ACHN (cell line): ENCODE measurements around the gene PIANP.
"Not testable (repeated sequence)": the region's sequence is repeated elsewhere in the genome, so short reads cannot be mapped to it uniquely, and the experiment has no call there.

Experiments
- DNase-seq: peaks from one replicate; pipeline ENCODE4 v3.0.0-alpha.2; 2015
- in situ Hi-C: cut with HindIII; loops from 2 replicates; pipeline ENCODE4 v1.10.0; 2017; ENCODE audit warnings: low sequenced_read_pairs, low pct_ligation_motif_present, low pct_unique_long_range_greater_than_20kb

The PIANP gene, protein sequence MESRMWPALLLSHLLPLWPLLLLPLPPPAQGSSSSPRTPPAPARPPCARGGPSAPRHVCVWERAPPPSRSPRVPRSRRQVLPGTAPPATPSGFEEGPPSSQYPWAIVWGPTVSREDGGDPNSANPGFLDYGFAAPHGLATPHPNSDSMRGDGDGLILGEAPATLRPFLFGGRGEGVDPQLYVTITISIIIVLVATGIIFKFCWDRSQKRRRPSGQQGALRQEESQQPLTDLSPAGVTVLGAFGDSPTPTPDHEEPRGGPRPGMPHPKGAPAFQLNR

DNA sequence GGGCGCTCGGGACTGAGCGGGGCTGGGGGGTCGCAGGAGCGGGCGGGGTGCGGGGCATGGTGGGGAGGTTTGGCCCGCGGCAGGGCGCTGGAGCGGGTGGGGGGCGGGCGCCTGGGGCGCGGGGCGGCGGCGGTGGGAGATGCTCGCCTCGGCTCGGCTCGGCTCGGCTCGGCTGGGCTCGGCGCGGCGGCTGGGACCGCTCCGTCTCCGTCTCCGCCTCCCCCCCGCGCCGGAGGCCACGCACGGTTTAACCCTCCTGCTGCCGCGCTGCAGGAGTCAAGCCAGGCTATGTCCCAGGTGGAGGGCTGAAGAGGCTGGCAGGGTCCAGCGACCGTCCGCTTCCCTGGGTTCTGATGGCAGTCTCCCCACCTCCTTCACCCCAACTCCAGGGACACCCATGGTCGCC lies at the start of gene PIANP:
Gene PIANP (minus strand): TSS at position 170 of the 406 bp plus-strand sequence. CDS start 2,754 bp downstream, outside the sequence.
- in situ Hi-C loops = no loop called here
- peak; percentile 49 for DNase-seq

DNA sequence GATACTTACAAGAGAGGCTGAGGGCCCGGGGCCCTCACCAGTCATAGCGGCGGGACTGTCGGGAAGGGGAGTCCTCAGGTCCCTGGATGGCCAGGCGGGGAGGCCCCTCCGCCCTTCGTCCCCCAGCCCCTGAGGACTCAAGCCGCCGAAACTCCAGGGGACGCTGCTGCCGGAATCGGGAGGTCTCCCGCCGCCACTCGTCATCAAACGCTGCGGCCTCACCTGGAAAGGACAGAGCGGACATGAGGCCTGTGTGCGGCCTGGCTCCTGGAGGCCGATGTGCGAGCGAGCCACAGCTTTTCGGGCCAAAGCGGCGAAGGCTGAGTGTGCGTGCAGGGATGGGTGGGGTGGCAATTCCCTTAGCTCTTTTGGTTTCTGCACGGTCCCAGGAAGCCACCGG lies 48.1 kb upstream of the PIANP start:
- in situ Hi-C loops = no loop called here
- no peak for DNase-seq

DNA sequence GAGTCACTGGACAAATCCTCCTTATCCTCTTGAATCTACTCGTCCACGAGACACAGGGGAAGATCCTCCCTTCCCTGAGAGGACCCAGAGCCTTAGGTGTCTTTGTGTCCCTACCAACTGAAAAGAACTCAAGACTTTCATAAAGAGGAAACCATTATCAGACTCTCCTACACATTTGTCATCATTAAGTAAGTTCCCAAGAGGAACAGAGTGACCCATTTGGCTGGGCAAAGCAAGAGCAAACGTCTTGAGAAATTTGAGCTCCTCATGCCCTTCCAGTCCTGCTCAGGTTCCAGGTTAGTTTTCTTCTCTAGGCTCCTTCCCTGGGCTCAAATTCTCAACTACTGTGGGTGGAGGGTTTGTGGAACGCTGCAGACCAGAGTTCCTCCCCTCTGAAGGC lies 46.6 kb upstream of the PIANP start:
- in situ Hi-C loops = no loop called here
- no peak for DNase-seq

DNA sequence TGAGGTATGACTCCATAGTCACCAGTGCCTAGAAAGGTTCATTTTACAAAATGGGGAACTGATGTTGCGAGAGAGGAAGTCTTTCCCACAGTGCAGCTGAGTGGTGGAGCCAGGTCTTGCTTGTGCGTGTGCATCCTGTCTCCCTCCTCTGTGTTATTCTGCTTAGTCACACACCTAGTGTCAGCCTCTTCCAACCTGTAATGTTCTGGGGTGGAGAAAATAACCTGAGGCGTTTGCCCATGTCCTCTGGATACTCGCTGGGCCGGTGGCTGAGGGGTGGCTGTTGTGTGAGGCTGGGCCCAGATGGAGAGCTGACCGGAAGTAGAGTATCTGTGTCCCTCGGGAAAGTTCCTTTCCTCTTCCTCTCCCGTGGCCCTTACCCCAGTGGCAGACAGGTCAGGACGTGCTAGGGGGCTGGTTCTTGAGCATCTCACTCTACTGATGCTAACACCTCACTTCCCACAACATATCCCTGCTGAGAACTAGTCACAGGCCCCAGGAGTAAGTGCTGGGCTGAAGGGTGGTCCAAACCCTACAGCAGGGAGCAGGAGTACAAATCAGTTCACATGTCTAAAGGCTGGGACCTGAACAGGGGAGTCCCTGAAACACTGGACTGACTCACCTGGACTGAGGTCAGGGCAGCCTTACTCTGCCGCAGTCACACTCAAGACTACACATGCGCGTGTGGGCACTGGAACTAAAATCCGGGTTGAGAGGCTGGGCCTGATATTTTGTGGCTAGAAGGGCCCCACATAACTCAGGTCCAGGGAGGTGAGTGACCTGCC lies 45.3 kb upstream of the PIANP start:
- DNase-seq = no peak
- in situ Hi-C loops = no loop called here

DNA sequence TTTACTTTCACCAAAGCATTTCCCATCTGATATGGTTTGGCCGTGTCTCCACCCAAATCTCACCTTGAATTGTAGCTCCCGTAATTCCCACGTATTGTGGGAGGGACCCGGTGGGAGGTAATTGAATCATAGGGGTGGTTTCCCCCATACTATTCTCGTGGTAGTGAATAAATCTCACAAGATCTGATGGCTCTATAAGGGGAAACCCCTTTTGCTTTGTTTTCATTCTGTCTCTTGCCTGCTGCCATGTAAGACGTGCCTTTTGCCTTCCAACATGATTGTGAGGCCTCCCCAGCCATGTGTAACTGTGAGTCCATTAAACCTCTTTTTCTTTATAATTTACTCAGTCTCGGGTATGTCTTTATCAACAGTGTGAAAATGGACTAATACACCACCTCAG lies 42.7 kb upstream of the PIANP start:
- DNase-seq, in situ Hi-C loops: not testable (repeated sequence)

DNA sequence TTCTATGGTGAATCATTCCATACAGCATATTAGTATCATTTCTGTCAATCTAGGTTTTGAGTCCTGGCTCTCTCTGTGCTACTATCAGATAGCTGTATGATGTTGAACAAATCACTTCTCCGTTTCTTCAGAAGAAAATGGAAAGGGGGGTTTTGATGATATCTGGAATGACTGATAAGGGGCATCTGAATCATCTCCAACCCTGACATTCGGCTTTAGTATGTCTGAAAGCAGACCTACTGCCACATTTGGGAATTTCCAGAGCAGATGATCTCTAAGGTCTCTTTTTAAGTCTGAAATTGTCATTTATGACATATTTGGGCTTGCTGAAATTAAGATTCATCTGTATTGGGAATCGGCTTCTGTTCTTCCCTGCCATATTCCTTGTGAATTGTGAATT lies 42.2 kb upstream of the PIANP start:
- no peak for DNase-seq
- in situ Hi-C loops = no loop called here

DNA sequence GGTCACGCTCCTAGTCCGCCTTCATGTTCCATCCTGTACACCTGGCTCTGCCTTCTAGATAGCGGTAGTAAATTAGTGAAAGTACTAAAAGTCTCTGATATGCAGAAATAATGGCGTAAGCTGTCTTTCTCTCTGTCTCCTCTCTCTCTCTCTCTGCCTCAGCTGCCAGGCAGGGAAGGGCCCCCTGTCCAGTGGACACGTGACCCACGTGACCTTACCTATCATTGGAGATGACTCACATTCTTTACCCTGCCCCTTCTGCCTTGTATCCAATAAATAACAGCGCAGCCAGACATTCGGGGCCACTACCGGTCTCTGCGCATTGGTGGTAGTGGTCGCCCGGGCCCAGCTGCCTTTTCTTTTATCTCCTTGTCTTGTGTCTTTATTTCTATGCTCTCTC lies 41.5 kb upstream of the PIANP start:
- in situ Hi-C loops, DNase-seq: not testable (repeated sequence)

DNA sequence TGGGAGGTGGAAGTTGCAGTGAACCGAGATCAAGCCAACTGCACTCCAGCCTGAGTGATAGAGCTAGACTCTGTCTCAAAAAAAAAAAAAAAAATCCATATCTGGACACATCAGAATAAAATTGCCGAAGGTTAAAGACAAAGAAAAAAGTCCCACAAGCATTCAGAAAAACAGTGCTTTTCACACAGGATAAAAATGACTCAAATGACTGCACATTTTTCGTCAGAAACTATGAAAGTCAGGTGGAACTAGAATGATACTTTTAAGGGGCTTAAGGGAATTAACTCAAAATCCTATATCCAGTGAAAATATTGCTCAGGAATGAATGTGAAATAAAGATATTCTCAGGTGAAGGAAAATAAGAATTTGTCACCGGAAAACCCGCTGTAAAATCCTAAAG lies 36.1 kb upstream of the PIANP start:
- in situ Hi-C loops = no loop called here
- DNase-seq = no peak

DNA sequence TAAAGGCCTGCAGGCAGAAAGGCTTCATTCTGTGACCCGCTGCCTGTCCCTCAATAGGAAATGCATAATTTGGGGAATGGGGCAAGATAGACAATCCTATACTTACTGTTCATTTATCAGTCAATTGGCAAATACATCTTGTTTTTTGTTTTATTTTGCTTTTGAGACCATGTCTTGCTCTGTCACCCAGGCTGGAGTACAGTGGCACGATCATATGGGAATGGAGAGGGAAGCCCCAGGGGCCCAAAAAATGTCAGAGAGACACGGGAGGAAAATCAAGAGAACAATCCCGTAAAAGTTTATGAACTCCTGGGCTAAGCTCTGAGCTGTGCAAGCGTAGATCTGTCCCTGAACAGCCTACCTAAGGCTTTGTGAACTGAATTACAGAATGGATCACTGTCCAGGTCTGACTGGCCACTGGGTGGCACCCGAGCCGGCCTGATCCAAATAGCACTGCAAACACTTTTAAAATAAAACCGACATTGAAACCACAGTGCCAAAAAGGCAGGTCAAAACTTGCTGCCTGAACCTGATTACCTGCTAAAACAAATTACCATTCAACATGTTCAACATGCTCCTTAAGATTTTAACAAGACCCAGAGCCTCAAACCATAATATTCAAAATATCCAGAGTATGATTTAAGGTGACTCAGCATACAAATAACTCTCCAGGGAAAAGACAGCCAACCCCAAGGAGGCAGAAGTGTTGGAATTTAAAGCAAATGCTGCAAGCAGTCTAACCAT lies 35.0 kb upstream of the PIANP start:
- DNase-seq = peak; percentile 72
- in situ Hi-C loops = no loop called here

DNA sequence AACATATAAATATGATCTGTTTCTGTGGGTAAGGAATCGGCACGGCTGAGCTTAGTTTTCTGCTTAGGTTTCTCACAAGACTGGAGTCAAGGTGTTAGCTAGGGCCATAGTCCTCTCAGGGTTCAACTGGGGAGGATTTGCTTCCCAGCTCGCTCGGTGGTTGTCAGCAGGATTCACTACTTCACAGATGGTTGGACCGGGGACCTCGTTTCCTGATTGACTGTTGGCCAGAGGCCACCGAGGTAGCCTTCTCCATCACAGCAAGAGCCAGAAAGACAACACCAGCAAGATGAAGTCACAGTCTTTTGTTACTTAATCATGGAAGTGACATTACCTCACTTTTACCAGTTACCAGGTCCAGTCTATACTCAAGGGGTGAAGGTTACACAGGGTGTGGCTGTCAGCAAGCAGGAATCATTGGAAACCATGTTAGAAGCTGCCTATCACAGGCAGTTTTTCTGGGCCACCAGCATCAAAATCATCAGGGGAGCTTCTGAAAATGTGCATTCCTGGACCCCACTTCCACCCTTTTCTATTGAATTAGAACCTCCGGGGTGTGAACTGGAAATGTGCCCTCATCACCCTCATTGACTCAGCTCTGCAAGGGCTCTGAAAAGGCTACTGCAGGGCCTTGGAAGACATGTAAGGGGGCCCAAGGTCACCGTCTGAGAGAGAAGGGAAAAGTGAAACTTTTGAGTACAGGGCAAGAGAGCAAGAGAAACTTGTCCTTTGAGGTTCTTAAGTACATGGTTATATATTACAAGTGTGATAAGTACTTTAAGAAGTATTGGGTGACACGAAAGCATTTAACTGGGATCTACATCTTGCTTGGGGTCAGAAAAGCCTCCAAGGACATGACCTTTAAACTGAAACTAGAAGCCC lies 34.1 kb upstream of the PIANP start:
- no peak for DNase-seq
- in situ Hi-C loops = no loop called here

DNA sequence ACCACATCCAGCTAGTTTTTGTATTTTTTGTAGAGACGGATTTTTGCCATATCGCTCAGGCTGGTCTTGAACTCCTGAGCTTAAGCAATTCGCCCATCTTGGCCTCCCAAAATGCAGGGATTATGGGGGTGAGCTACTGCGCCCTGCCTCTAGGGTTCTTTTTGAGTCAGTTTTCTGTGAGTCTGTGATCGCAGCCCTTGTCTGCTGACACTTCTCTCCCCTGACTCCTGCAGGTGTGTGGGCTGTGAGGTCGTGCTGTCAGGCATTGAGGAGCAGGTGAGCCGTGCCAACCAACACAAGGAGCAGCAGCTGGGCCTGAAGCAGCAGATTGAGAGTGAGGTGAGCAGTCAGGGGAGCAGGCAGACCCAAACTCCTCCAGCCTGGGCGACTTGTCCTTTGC lies 29.6 kb upstream of the PIANP start:
- DNase-seq = no peak
- in situ Hi-C loops = no loop called here

DNA sequence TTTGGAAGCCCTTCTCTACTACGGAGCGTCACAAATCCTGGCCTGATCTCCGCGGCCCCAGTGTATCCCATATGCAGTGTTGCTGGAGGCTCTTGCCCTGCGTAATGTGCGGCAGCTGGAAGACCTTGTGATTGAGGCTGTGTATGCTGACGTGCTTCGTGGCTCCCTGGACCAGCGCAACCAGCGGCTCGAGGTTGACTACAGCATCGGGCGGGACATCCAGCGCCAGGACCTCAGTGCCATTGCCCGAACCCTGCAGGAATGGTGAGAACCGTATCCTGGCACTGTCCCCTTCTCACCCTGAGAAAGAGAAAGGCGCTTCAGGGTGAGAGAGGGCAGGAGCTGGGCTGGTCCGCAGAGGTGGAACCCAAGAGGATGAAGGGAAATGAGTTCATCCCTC lies 28.6 kb upstream of the PIANP start:
- no peak for DNase-seq

DNA sequence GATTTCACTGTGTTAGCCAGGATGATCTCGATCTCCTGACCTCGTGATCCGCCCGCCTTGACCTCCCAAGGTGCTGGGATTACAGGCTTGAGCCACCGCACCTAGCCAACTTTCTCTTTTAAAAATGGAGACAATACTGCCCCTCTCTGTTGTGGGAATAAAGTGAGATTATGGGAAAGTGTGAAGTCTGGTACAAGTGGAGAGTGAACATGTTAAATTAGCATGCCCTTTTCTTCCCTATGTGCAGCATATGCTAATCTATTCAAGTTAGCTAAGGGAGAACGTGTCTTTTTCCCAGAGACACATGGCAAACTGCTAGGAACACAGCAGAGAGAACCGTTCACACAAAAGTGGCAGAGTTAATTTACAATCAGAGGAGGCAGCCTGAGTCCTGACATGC lies 24.7 kb upstream of the PIANP start:
- in situ Hi-C loops = no loop called here

More for the DNA sequence above, 28.6 kb upstream of the PIANP start:
- in situ Hi-C loops = no loop called here

DNA sequence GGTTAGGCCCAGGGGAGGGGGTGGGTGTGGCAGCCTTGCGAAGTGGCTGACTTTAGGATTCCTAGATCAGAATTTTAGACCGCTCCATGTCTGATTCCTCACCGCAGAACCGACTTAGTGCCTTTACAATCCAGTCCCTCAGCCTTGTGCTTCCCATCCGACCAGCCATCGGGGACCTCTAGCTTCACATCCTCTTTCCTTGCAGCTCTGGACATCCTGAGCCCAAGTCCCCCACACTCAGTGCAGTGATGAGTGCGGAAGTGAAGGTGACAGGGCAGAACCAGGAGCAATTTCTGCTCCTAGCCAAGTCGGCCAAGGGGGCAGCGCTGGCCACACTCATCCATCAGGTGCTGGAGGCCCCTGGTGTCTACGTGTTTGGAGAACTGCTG lies 23.8 kb upstream of the PIANP start:
- in situ Hi-C loops = no loop called here
- DNase-seq = peak; percentile 47

More for the DNA sequence above, 24.7 kb upstream of the PIANP start:
- DNase-seq = no peak

DNA sequence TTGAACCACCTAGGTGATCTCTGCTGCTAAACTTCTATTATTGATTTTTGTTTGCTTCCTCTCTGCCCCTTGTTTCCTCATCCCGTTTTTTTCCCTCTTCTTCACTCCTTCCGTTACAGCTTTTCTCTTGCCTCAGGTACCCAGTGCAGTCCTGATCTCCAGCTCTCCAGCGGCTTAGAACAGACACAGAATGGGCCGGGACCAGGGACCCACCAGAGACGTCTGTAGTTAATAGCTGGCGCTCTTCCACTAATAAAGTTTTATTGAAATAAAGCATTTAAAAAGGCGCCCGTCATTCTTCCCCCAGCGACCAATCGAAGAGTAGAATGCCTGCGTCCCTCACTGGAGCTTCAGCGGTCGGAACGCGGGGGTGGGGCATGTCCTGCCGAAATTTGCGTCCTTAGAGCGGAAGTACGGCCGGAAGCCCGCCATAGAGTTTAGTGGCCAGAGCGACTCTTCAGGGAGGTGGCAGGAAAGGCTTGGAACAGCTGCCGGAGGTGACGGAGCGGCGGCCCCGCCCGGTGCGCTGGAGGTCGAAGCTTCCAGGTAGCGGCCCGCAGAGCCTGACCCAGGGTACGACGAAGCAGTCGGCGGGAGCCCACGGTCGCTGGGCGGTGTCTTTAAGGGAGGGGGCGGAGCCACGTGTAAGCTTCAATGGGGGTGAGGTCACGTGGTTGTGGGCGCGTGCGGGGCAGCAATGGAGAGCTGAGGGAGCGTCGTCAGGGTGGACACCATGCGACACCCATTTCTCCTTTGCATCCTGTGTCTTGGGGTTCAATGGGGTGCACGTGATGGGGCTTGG lies 23.2 kb upstream of the PIANP start, which contains the start of gene COPS7A:
Gene COPS7A (plus strand): TSS at position 440 of the 802 bp plus-strand sequence. CDS start 611 bp downstream, outside the sequence.
- in situ Hi-C loops = no loop called here
- peak; percentile 100 for DNase-seq

DNA sequence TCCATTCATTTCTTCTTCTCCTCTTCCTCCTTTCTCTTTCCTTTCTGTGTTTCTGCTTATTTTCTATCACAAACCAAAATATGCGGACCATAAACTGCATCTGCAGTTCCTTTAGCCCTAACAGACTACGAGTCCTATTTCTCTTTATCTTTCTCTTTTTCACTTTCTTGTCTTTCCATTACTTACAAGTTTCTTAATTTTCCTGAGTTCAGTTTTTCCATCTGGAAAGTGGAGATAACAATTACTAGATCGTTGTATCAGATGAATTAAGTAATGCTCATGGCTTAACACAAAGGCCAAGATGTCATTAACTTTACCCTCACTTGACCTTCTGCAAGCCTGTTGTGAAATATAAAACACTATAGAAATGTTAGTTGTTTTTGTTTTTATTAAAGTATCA lies 22.2 kb upstream of the PIANP start:
- DNase-seq = no peak
- in situ Hi-C loops = no loop called here

DNA sequence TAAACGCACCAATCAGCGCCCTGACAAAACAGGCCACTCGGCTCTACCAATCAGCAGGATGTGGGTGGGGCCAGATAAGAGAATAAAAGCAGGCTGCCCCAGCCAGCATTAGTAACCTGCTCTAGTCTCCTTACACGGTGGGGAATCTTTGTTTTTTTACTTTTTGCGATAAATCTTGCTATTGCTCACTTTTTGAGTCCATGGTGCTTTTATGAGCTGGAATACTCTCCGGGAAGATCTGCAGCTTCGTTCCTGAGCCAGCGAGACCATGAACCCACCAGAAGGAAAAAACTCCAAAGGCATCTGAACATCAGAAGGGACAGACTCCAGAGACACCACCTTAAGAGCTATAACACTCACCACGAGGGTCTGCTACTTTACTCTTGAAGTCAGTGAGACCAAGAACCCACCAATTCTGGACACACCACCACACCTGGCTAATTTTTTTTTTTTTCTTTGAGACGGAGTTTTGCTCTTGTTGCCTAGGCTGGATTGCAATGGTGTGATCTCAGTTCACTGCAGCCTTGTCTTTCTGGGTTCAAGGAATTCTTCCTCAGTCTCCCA lies 16.3 kb upstream of the PIANP start:
- in situ Hi-C loops = no loop called here
- no peak for DNase-seq
